ENCODE measurements around the gene TGM1.

TGM1 gene
- total RNA-seq: 1.5 to 6.4 (median 2.8) reads per million in 9 experiments

DNA sequence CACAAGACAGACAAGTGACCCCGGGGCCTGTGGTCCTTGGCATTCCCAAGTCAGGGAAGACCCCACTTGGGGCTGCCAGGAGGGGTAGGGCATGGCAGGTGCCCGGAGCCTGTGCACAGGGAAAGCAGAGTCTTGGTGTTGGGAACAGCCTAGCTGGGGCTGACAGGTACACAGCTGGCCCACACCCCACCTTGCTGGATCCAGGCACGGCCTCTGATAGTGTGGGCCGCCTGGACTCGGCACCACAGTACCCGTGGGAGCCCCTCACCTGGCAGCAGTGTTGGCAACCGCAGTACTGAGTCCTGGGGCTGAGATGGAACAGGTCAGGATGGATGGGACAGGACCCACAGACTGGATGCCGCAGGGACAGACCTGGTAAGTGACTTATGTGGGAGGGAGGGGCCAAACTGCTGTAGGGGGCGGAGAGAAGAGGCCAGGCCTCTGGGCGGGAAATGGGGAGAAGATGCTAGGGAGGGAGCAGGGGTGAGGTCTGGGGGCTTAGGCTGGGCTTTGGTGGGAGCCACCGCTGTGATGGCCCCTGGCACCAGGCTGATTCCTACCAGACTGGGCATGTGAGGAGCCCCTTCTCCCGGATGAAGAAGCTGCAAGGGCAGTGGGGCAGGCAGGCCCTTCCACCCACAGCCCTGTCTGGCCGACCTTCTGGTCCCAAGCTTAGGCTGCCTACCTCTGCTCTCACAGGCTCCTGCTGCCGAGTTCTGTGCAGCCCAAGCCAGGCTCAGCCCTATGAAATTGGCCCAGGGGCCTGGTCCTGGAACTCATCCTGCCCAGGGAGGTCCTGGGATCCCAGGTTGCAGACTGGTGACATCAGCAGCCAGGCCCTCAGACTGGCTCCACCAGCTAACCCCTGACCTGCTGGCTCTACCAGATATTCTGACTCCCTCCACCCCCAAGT, at the start of gene TGM1:
Gene TGM1 (minus strand): TSS at position 357 of the 913 bp plus-strand sequence. CDS start 825 bp downstream, outside the sequence.
- peaks cover 18% of the 10 kb centered on the region for H3K36me3 Mint-ChIP-seq (ENCODE audit: insufficient read depth)
- no peak for DNase-seq
- H3K4me3 Mint-ChIP-seq: no peak within 1 kb of the TSS
- H3K27ac Mint-ChIP-seq: peak within 1 kb of the TSS in 1 of 2 donors; percentile 29
- H3K4me1 Mint-ChIP-seq (ENCODE audit: low read depth in 2 of 2): peaks cover 6 to 8% of the 10 kb centered on the region in 2 donors
- H3K9me3 Mint-ChIP-seq: no peaks in the 10 kb centered on the region
- ATAC-seq (replicated peaks): no peak
- no peaks in the 10 kb centered on the region for H3K27me3 Mint-ChIP-seq

GRCh38 chr14:24311837-24312615, 49.0 kb upstream of the TGM1 start:
- peaks cover 48% of the 10 kb centered on the region for H3K36me3 Mint-ChIP-seq (ENCODE audit: insufficient read depth)
- peak overlapping the region; percentile 80 to 93 for H3K27ac Mint-ChIP-seq
- H3K9me3 Mint-ChIP-seq: no peaks in the 10 kb centered on the region
- H3K4me3 Mint-ChIP-seq: peak overlapping the region; percentile 81 to 87
- no peaks in the 10 kb centered on the region for H3K27me3 Mint-ChIP-seq
- H3K4me1 Mint-ChIP-seq (ENCODE audit: low read depth in 2 of 2): peaks cover 65 to 67% of the 10 kb centered on the region in 2 donors
- ATAC-seq (replicated peaks) (peak; percentile 8), DNase-seq (peak in 1 of 3 experiments; percentile 11)

DNA sequence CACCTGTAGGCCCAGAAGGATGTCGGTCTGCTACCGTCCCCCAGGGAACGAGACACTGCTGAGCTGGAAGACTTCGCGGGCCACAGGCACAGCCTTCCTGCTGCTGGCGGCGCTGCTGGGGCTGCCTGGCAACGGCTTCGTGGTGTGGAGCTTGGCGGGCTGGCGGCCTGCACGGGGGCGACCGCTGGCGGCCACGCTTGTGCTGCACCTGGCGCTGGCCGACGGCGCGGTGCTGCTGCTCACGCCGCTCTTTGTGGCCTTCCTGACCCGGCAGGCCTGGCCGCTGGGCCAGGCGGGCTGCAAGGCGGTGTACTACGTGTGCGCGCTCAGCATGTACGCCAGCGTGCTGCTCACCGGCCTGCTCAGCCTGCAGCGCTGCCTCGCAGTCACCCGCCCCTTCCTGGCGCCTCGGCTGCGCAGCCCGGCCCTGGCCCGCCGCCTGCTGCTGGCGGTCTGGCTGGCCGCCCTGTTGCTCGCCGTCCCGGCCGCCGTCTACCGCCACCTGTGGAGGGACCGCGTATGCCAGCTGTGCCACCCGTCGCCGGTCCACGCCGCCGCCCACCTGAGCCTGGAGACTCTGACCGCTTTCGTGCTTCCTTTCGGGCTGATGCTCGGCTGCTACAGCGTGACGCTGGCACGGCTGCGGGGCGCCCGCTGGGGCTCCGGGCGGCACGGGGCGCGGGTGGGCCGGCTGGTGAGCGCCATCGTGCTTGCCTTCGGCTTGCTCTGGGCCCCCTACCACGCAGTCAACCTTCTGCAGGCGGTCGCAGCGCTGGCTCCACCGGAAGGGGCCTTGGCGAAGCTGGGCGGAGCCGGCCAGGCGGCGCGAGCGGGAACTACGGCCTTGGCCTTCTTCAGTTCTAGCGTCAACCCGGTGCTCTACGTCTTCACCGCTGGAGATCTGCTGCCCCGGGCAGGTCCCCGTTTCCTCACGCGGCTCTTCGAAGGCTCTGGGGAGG, 47.9 kb upstream of the TGM1 start, which contains the start of gene LTB4R:
Gene LTB4R (plus strand): TSS at position 857 of the 959 bp plus-strand sequence. CDS start 4,150 bp downstream, outside the sequence.
- no peaks in the 10 kb centered on the region for H3K9me3 Mint-ChIP-seq
- ATAC-seq (replicated peaks) (peak; percentile 77), DNase-seq (peak; percentile 70 to 77 (median 75))
- peaks cover 65 to 67% of the 10 kb centered on the region in 2 donors for H3K4me1 Mint-ChIP-seq (ENCODE audit: low read depth in 2 of 2)
- H3K36me3 Mint-ChIP-seq (ENCODE audit: insufficient read depth): peaks cover 53% of the 10 kb centered on the region
- peak within 1 kb of the TSS; percentile 81 to 87 for H3K4me3 Mint-ChIP-seq
- no peaks in the 10 kb centered on the region for H3K27me3 Mint-ChIP-seq
- H3K27ac Mint-ChIP-seq: peak within 1 kb of the TSS; percentile 80 to 94

DNA sequence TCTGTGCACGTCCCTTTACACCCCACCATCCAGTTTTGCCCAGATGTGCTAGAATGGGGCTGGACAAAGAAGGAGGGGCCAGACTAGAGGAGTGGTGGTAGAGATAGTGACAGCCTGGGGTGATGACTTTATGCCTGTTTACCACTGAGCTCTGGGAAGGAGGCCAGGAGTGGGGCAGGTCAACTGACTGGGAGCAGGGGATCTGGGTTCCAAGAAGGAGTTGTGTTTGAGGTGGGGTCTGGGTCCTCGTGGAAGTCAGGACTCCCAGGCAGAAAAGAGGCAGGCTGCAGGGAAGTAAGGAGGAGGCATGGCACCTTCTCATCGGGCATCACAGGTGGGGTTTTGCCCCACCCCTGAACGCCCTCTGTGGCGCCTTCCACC, 47.3 kb upstream of the TGM1 start:
- Mint-ChIP-seq H3K4me3 (peak overlapping the region; percentile 81 to 87), H3K9me3 (no peaks in the 10 kb centered on the region), H3K36me3 (ENCODE audit: insufficient read depth) (peaks cover 51% of the 10 kb centered on the region), H3K27me3 (no peaks in the 10 kb centered on the region), H3K4me1 (ENCODE audit: low read depth in 2 of 2) (peaks cover 58 to 62% of the 10 kb centered on the region in 2 donors), H3K27ac (peak overlapping the region; percentile 80 to 94)
- ATAC-seq (replicated peaks) (no peak), DNase-seq (no peak)

DNA sequence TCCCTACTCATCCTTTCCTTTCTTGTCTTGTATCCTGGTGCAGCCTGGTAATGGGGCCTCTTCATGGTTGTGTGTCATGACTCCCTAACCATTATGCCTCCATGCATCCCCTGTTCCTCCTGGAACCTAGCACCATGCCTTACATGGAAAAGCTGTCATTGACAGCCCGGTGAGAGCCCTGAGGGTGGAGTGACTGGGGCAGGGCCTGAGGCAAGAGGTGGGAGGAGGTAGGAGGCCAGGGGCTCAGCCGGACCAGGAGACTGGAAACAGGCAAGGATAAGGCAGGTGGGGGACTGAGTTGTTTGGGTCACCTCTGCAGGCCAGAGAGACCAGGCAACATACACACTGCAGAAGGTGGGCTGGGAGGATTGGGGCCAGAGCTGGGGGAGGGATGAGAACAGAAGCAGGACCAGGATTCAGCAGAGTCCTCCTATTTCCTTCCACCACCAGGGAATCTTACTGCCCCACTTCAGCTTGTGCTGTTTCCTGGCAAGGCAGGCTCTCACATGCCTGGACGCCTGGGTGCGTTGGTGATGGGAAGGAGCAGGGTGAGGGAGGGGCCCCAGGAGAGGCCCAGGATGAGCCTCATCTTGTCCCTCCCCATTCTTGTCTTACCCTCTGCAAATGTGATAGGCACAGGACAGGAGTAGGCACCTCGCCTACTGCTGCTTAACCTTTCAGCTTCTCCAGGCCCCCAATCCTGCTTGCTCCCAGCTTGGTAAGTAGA, 46.7 kb upstream of the TGM1 start, which contains the start of gene LTB4R2:
Gene LTB4R2 (plus strand): TSS at position 603 of the 727 bp plus-strand sequence. CDS start 525 bp downstream, outside the sequence.
- DNase-seq (no peak), ATAC-seq (replicated peaks) (no peak)
- no peaks in the 10 kb centered on the region for H3K9me3 Mint-ChIP-seq
- H3K27ac Mint-ChIP-seq: peak within 1 kb of the TSS; percentile 80 to 94
- no peaks in the 10 kb centered on the region for H3K27me3 Mint-ChIP-seq
- peaks cover 53 to 60% of the 10 kb centered on the region in 2 donors for H3K4me1 Mint-ChIP-seq (ENCODE audit: low read depth in 2 of 2)
- H3K4me3 Mint-ChIP-seq: peak within 1 kb of the TSS; percentile 81 to 87
- peaks cover 56% of the 10 kb centered on the region for H3K36me3 Mint-ChIP-seq (ENCODE audit: insufficient read depth)

DNA sequence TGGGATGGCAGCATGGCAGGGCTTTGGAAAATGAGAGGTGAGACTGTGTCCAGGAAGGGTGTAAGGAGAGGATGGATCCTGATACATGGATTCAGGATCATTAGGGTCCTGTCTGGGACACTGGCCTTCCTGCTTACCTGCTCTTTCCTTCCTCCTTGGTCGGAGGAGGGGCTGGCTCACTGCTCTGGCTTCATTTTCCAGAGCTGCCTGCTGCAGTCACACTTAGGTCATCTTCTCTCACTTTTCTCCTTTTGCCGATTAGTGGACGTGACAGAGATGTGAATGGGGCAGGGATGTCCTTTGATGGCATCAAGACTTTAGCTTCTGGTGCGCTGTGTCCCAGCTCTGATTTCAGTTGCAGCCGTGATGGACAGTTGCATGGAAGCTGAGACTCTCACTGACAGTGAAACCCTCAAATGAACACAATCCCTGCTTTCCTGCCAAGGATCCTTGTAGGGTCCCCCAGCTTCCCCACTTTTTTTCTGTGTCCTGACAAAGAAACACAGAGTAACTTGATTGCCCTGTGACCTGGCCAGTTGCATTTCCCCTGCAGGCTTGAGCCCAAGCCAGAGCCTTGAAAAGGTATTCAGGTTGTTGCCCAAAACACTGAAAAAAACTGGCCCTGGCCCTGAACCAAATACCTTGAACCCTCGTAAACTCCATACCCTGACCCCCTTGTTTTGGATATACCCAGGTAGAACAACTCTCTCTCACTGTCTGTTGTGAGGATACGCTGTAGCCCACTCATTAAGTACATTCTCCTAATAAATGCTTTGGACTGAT, 45.6 kb upstream of the TGM1 start:
- DNase-seq (no peak), ATAC-seq (replicated peaks) (no peak)
- Mint-ChIP-seq H3K9me3 (no peaks in the 10 kb centered on the region), H3K36me3 (ENCODE audit: insufficient read depth) (peaks cover 59% of the 10 kb centered on the region), H3K4me3 (peak overlapping the region; percentile 9 to 12), H3K4me1 (ENCODE audit: low read depth in 2 of 2) (peaks cover 41 to 52% of the 10 kb centered on the region in 2 donors), H3K27ac (peak overlapping the region; percentile 9 to 80), H3K27me3 (no peaks in the 10 kb centered on the region)

- H3K4me3 Mint-ChIP-seq: peak within 1 kb of the TSS; percentile 9 to 12
- H3K36me3 Mint-ChIP-seq (ENCODE audit: insufficient read depth): peaks cover 59% of the 10 kb centered on the region
- H3K9me3 Mint-ChIP-seq: no peaks in the 10 kb centered on the region
- peaks cover 33 to 44% of the 10 kb centered on the region in 2 donors for H3K4me1 Mint-ChIP-seq (ENCODE audit: low read depth in 2 of 2)
- H3K27me3 Mint-ChIP-seq: no peaks in the 10 kb centered on the region
- peak; percentile 53 to 61 (median 54) for DNase-seq
- peak within 1 kb of the TSS; percentile 20 to 80 for H3K27ac Mint-ChIP-seq
- ATAC-seq (replicated peaks): no peak
Measured at GRCh38 chr14:24307575-24308341, 44.8 kb upstream of the TGM1 start, which contains the start of gene CIDEB. CIDEB (minus strand) TSS chr14:24307977; CDS start chr14:24307858, 119 bp downstream.

- DNase-seq (no peak), ATAC-seq (replicated peaks) (no peak)
- H3K27me3 Mint-ChIP-seq: no peaks in the 10 kb centered on the region
- peak overlapping the region; percentile 20 to 80 for H3K27ac Mint-ChIP-seq
- H3K4me1 Mint-ChIP-seq (ENCODE audit: low read depth in 2 of 2): peaks cover 29 to 38% of the 10 kb centered on the region in 2 donors
- no peak overlapping the region for H3K4me3 Mint-ChIP-seq
- peaks cover 58% of the 10 kb centered on the region for H3K36me3 Mint-ChIP-seq (ENCODE audit: insufficient read depth)
- H3K9me3 Mint-ChIP-seq: no peaks in the 10 kb centered on the region
Measured at GRCh38 chr14:24307156-24307574, 44.2 kb upstream of the TGM1 start.

GRCh38 chr14:24304019-24304387, 41.0 kb upstream of the TGM1 start:
- Mint-ChIP-seq H3K4me3 (no peak overlapping the region), H3K4me1 (ENCODE audit: low read depth in 2 of 2) (peaks cover 27 to 40% of the 10 kb centered on the region in 2 donors), H3K36me3 (ENCODE audit: insufficient read depth) (peaks cover 48% of the 10 kb centered on the region), H3K27me3 (no peaks in the 10 kb centered on the region), H3K9me3 (no peaks in the 10 kb centered on the region), H3K27ac (no peak overlapping the region)
- DNase-seq: no peak
- no peak for ATAC-seq (replicated peaks)

- ATAC-seq (replicated peaks): no peak
- no peaks in the 10 kb centered on the region for H3K27me3 Mint-ChIP-seq
- peaks cover 33 to 51% of the 10 kb centered on the region in 2 donors for H3K4me1 Mint-ChIP-seq (ENCODE audit: low read depth in 2 of 2)
- no peaks in the 10 kb centered on the region for H3K9me3 Mint-ChIP-seq
- peaks cover 54% of the 10 kb centered on the region for H3K36me3 Mint-ChIP-seq (ENCODE audit: insufficient read depth)
- H3K27ac Mint-ChIP-seq: peak overlapping the region; percentile 91 to 96
- H3K4me3 Mint-ChIP-seq: peak overlapping the region; percentile 89 to 91
- DNase-seq: no peak
Measured at GRCh38 chr14:24300326-24300980, 37.5 kb upstream of the TGM1 start.
